ENCODE data around the gene FCF1.

DNA sequence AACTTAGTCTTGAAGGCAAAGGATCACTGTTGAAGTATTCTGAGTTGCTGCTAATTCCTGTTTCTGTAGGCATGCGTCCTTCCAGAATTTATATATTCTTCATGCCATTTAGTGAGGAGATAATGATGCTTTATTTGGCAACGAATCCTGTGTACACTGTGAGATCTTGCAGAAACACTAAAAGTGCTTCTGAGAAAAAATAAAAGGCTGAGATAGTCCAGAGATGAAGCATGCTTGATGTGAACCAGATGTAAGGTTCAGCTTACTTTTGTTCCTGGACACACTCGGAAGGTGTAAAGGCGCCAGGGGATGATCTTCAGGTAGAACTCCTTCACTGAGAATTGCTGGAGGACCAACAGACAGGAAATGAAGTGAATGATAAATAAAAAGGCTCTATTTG, 39.2 kb upstream of the FCF1 start:
- no peak for TF ChIP-seq ELF4 (CRISPR knock-in tag; IDR thresholded peaks at IDR 0.05; ENCODE audit: low read depth)
- TF ChIP-seq, protein P1, sequence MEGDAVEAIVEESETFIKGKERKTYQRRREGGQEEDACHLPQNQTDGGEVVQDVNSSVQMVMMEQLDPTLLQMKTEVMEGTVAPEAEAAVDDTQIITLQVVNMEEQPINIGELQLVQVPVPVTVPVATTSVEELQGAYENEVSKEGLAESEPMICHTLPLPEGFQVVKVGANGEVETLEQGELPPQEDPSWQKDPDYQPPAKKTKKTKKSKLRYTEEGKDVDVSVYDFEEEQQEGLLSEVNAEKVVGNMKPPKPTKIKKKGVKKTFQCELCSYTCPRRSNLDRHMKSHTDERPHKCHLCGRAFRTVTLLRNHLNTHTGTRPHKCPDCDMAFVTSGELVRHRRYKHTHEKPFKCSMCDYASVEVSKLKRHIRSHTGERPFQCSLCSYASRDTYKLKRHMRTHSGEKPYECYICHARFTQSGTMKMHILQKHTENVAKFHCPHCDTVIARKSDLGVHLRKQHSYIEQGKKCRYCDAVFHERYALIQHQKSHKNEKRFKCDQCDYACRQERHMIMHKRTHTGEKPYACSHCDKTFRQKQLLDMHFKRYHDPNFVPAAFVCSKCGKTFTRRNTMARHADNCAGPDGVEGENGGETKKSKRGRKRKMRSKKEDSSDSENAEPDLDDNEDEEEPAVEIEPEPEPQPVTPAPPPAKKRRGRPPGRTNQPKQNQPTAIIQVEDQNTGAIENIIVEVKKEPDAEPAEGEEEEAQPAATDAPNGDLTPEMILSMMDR (IDR thresholded peaks at IDR 0.05) = no peak
